PC-9 (cell line): ENCODE results near the gene CRAT.

Experiments used
- EZH2 ChIP-seq: fragments of 200-600 bp; sonication (generic); IDR thresholded peaks from 2 replicates; pipeline ENCODE4 v1.8.0; 2017; ENCODE audit warnings: antibody characterized with exemption, low read depth
- TF ChIP-seq, protein P1 (sequence below): fragments of 200-600 bp; sonication (generic); conservative IDR thresholded peaks from 2 replicates; pipeline ENCODE4 v1.6.1; 2017; ENCODE audit warnings: mixed run types, antibody characterized with exemption, mild to moderate bottlenecking, moderate library complexity

- TF ChIP-seq, protein P1, sequence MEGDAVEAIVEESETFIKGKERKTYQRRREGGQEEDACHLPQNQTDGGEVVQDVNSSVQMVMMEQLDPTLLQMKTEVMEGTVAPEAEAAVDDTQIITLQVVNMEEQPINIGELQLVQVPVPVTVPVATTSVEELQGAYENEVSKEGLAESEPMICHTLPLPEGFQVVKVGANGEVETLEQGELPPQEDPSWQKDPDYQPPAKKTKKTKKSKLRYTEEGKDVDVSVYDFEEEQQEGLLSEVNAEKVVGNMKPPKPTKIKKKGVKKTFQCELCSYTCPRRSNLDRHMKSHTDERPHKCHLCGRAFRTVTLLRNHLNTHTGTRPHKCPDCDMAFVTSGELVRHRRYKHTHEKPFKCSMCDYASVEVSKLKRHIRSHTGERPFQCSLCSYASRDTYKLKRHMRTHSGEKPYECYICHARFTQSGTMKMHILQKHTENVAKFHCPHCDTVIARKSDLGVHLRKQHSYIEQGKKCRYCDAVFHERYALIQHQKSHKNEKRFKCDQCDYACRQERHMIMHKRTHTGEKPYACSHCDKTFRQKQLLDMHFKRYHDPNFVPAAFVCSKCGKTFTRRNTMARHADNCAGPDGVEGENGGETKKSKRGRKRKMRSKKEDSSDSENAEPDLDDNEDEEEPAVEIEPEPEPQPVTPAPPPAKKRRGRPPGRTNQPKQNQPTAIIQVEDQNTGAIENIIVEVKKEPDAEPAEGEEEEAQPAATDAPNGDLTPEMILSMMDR: no peak
- TF ChIP-seq EZH2: no peak
Measured at GRCh38 chr9:129135476-129135875, 24.9 kb upstream of the CRAT start.
